HEK293 (cell line): ENCODE measurements around the gene HIRIP3.

Source experiments
- KLF7 ChIP-seq: fragments of 450-650 bp; formaldehyde crosslinking; IDR thresholded peaks from 2 replicates; pipeline ENCODE4 v1.5.1; 2016; ENCODE audit warnings: missing biosample characterization, missing genetic modification characterization, borderline replicate concordance
- PRDM10 ChIP-seq: fragments of 450-650 bp; formaldehyde crosslinking; IDR thresholded peaks from 2 replicates; pipeline ENCODE4 v1.5.1; 2016; ENCODE audit warnings: missing biosample characterization, missing genetic modification characterization
- REPIN1 ChIP-seq: fragments of 450-650 bp; formaldehyde crosslinking; IDR thresholded peaks from 2 replicates; pipeline ENCODE4 v1.5.1; 2017; ENCODE audit warnings: missing biosample characterization, missing genetic modification characterization, low read depth
- WT1 ChIP-seq: fragments of 450-650 bp; formaldehyde crosslinking; IDR thresholded peaks from 2 replicates; pipeline ENCODE4 v1.5.1; 2016; ENCODE audit warnings: missing biosample characterization, missing genetic modification characterization
- ZBTB26 ChIP-seq: fragments of 450-650 bp; formaldehyde crosslinking; optimal IDR thresholded peaks from 2 replicates; pipeline ENCODE3; 2016; ENCODE audit warnings: missing biosample characterization, mild to moderate bottlenecking, missing genetic modification characterization
- ZBTB8A ChIP-seq: fragments of 450-650 bp; formaldehyde crosslinking; IDR thresholded peaks from 2 replicates; pipeline ENCODE4 v1.5.1; 2016; ENCODE audit warnings: missing biosample characterization, missing genetic modification characterization
- ZFHX2 ChIP-seq: fragments of 450-650 bp; formaldehyde crosslinking; conservative IDR thresholded peaks from 2 replicates; pipeline ENCODE4 v1.5.1; 2016; ENCODE audit warnings: missing biosample characterization, missing genetic modification characterization
- ZFP3 ChIP-seq: fragments of 450-650 bp; formaldehyde crosslinking; IDR thresholded peaks from 2 replicates; pipeline ENCODE4 v1.5.1; 2016; ENCODE audit warnings: low read depth, missing biosample characterization, missing genetic modification characterization
- ZNF10 ChIP-seq: fragments of 450-650 bp; formaldehyde crosslinking; IDR thresholded peaks from 2 replicates; pipeline ENCODE4 v1.5.1; 2017; ENCODE audit warnings: missing biosample characterization, missing genetic modification characterization
- ZNF146 ChIP-seq: fragments of 450-650 bp; formaldehyde crosslinking; IDR thresholded peaks from 2 replicates; pipeline ENCODE4 v1.5.1; 2016; ENCODE audit warnings: missing biosample characterization, missing genetic modification characterization
- ZNF324 ChIP-seq: fragments of 450-650 bp; formaldehyde crosslinking; IDR thresholded peaks from 2 replicates; pipeline ENCODE4 v1.5.1; 2016; ENCODE audit warnings: missing biosample characterization, missing genetic modification characterization
- ZNF488 ChIP-seq: fragments of 450-650 bp; formaldehyde crosslinking; IDR thresholded peaks from 2 replicates; pipeline ENCODE4 v1.5.1; 2016; ENCODE audit warnings: missing biosample characterization, missing genetic modification characterization
- ZNF518A ChIP-seq: fragments of 450-650 bp; formaldehyde crosslinking; conservative IDR thresholded peaks from 2 replicates; pipeline ENCODE4 v1.5.1; 2016; ENCODE audit warnings: low read depth, missing biosample characterization, missing genetic modification characterization
- ZNF544 ChIP-seq: fragments of 450-650 bp; formaldehyde crosslinking; IDR thresholded peaks from 2 replicates; pipeline ENCODE4 v1.5.0; 2017; ENCODE audit warnings: missing biosample characterization, missing genetic modification characterization
- ZNF561 ChIP-seq: fragments of 450-650 bp; IDR thresholded peaks from 2 replicates; pipeline ENCODE4 v1.5.1; 2018; ENCODE audit warnings: missing biosample characterization, missing genetic modification characterization, borderline replicate concordance
- ZNF629 ChIP-seq: fragments of 450-650 bp; formaldehyde crosslinking; IDR thresholded peaks from 2 replicates; pipeline ENCODE4 v1.5.1; 2017; ENCODE audit warnings: missing biosample characterization, missing genetic modification characterization

HIRIP3 gene

GRCh38 chr16:29995911-29996765, 721 bp upstream of the HIRIP3 start, which contains the start of gene INO80E (continued):
- TF ChIP-seq ZNF518A = peak; percentile 35; the same call in 1 of the 2 replicates
- TF ChIP-seq ZNF10 (tag by site-specific recombination) = peak; percentile 61
- TF ChIP-seq ZBTB26 = peak; percentile 94
- TF ChIP-seq ZNF629 (tag by site-specific recombination) = peak; percentile 99
- peak; percentile 81 for TF ChIP-seq KLF7 (tag by site-specific recombination)
- TF ChIP-seq PRDM10 = peak; percentile 77
- TF ChIP-seq ZNF324 (tag by site-specific recombination) = 0 out of 2 replicates have a peak, but pooled peaks have one; percentile 42
- peak; percentile 14; the same call in 1 of the 2 replicates for TF ChIP-seq ZNF488 (tag by site-specific recombination)
- TF ChIP-seq WT1 (tag by site-specific recombination) = 0 out of 2 replicates have a peak, but pooled peaks have one; percentile 41
- TF ChIP-seq ZNF561 (tag by site-specific recombination) = peak; percentile 87; the same call in 1 of the 2 replicates
- no peak for TF ChIP-seq ZFP3 (tag by site-specific recombination)
- peak; percentile 58 for TF ChIP-seq ZBTB8A (tag by site-specific recombination)
- peak; percentile 75 for TF ChIP-seq ZFHX2 (tag by site-specific recombination)
- TF ChIP-seq REPIN1 (tag by site-specific recombination) = no peak
- TF ChIP-seq ZNF146 (tag by site-specific recombination) = no peak; the same call in none of the 2 replicates
- TF ChIP-seq ZNF544 (tag by site-specific recombination) = no peak
